Left lung (tissue), 10 donors: ENCODE measurements around the gene ZNF391. TPM values are rescaled to one million over a fixed set of nuclear protein-coding genes. Genes with fewer than 3 reads are reported as not detected.
"Not testable (repeated sequence)": the region's sequence is repeated elsewhere in the genome, so short reads cannot be mapped to it uniquely, and the experiment has no call there.

Experiments
- ATAC-seq: fragments of 200-7000 bp; cut with Tn5 transposase; one replicate; pipeline ENCODE4 v1.9.1; 2020; ENCODE audit warnings: moderate library complexity
- DNase-seq, 4 donors: peaks; one replicate each; pipeline ENCODE4 v3.0.0-alpha.2; 2013 to 2020
- H3K27ac ChIP-seq, 2 donors: fragments of 200-600 bp; sonication (generic) in 1 of 2; one replicate each; pipeline versions ENCODE4 v1.5.0 to v1.8.0; 2020 to 2021
- H3K27me3 ChIP-seq, 2 donors: fragments of 200-600 bp; sonication (generic) in 1 of 2; one replicate each; pipeline versions ENCODE4 v1.5.0 to v1.8.0; 2020 to 2021
- H3K36me3 ChIP-seq, 2 donors: fragments of 200-600 bp; sonication (generic) in 1 of 2; one replicate each; pipeline versions ENCODE4 v1.5.0 to v1.8.0; 2020 to 2021
- H3K4me1 ChIP-seq, 2 donors: fragments of 200-600 bp; one replicate each; pipeline ENCODE4 v1.8.0; 2021
- H3K4me3 ChIP-seq, 2 donors: fragments of 200-600 bp; sonication (generic) in 1 of 2; one replicate each; pipeline versions ENCODE4 v1.5.0 to v1.8.0; 2020 to 2021; ENCODE audit warnings: mild to moderate bottlenecking in 1 of 2
- H3K9me3 ChIP-seq, 2 donors: fragments of 200-600 bp; sonication (generic) in 1 of 2; one replicate each; pipeline versions ENCODE4 v1.5.0 to v1.8.0; 2020 to 2021
- CTCF ChIP-seq, 2 donors: fragments of 200-600 bp; sonication (generic) in 1 of 2; IDR thresholded peaks; one replicate each; pipeline versions ENCODE4 v1.5.0 to v1.8.0; 2021; ENCODE audit warnings: antibody characterized with exemption in 2 of 2
- intact Hi-C, 2 donors: fragments of 100-400 bp; cut with DNase I; formaldehyde crosslinking; loops; one replicate each; pipeline versions ENCODE4 v1.11.2 to v1.14.2; 2022
- polyA plus RNA-seq, 6 donors: library from polyadenylated mRNA; unstranded; fragments of 120-200 nt; gene quantifications; one replicate each; pipeline ENCODE4 v1.2.1, GENCODE V29; 2013; ENCODE audit not compliant: insufficient read length in 6 of 6
- total RNA-seq, 2 donors: library from RNA; stranded (reverse); fragmentation: NEBNext Ultra II Directional; extraction: Animal tissue kit (Norgen Biotek cat#: 25700); gene quantifications; one replicate each; pipeline ENCODE4 v1.2.1, GENCODE V29; 2021
- donor health status: DM: no; HTN: yes; CAD: no.
- donor health status: DM: no; HTN: no; CAD: no.

Gene ZNF391
- total and polyA plus RNA-seq, 8 donors = 2.5 to 20.3 (median 15.3) TPM

GRCh38 chr6:27419363-27419762 lies 30.8 kb downstream of the ZNF391 start:
- Histone ChIP-seq H3K4me3 (no peak overlapping the region), H3K27me3 (peaks cover 0 to 7% of the 10 kb centered on the region in 2 donors), H3K9me3 (peaks cover 0 to 16% of the 10 kb centered on the region in 2 donors), H3K27ac (no peak overlapping the region), H3K36me3 (no peaks in the 10 kb centered on the region), H3K4me1 (no peaks in the 10 kb centered on the region)
- intact Hi-C loops = no loop called here
- no peak for DNase-seq
- no peak for ATAC-seq
- TF ChIP-seq CTCF (IDR thresholded peaks at IDR 0.05) = no peak

DNA sequence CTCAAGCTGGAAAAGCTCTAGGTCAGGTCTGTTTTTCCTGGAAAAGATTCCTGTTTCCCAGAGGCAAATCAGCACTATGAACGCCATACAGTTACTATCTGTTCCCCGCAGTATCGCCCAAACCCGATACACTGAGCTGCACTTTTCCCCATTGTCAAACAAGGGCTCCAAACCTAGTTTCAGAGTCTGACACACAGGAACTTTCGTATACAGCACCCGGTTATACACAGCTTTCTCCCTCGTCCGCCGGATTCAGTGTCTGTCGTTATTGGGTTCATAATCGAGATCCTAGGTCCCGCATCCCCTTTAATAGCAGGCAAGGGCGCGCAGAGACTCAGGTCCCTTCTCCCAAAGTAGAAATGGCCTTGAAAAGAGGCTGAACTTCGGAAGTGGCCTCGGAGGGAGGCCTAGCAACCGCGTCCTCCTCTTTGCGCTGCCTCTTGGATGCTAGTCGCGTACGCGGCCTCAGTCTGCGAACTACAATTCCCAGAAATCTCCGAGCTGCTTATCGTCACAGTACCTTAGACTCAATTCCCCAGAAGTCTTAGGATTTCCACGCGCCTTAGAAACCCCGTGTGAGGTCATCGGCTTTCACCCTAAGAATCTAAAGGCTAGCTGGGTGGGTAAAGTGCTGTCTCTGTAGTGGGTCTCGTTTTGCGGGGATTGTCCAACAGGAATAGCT lies 34.2 kb downstream of the ZNF391 start:
- ATAC-seq (peak; percentile 53), DNase-seq (peak in 1 of 4 donors; percentile 37)
- Histone ChIP-seq H3K36me3 (no peaks in the 10 kb centered on the region), H3K4me3 (no peak overlapping the region), H3K27me3 (peaks cover 0 to 7% of the 10 kb centered on the region in 2 donors), H3K27ac (no peak overlapping the region), H3K9me3 (peaks cover 0 to 13% of the 10 kb centered on the region in 2 donors), H3K4me1 (no peaks in the 10 kb centered on the region)
- intact Hi-C loops = no loop called here
- no peak for TF ChIP-seq CTCF (IDR thresholded peaks at IDR 0.05)

DNA sequence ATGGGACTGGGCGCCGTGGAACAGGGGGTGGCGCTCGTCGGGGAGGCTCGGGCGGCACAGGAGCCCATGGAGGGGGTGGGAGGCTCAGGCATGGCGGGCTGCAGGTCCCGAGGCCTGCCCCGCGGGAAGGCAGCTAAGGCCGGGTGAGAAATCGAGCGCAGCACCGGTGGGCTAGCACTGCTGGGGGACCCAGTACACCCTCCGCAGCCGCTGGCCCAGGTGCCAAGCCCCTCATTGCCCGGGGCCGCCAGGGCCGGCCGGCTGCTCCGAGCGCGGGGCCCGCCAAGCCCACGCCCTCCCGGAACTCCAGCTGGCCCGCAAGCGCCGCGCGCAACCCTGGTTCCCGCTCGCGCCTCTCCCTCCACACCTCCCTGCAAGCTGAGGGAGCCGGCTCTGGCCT lies 36.3 kb downstream of the ZNF391 start:
- H3K4me3 ChIP-seq, H3K4me1 ChIP-seq, H3K36me3 ChIP-seq, H3K27ac ChIP-seq, intact Hi-C loops, ATAC-seq, H3K27me3 ChIP-seq: not testable (repeated sequence)
- H3K9me3 ChIP-seq = peaks cover 0 to 14% of the 10 kb centered on the region in 2 donors
- DNase-seq = peak in 1 of 4 donors; percentile 61

GRCh38 chr6:27426045-27426620 lies 37.6 kb downstream of the ZNF391 start:
- ATAC-seq = no peak
- Histone ChIP-seq H3K4me1 (no peaks in the 10 kb centered on the region), H3K4me3 (no peak overlapping the region), H3K27ac (no peak overlapping the region), H3K9me3 (peaks cover 0 to 20% of the 10 kb centered on the region in 2 donors), H3K27me3 (peaks cover 0 to 7% of the 10 kb centered on the region in 2 donors), H3K36me3 (no peaks in the 10 kb centered on the region)
- intact Hi-C loops = no loop called here
- DNase-seq = no peak
- TF ChIP-seq CTCF (IDR thresholded peaks at IDR 0.05) = no peak

- no peak for TF ChIP-seq CTCF (IDR thresholded peaks at IDR 0.05)
- Histone ChIP-seq H3K36me3 (no peaks in the 10 kb centered on the region), H3K4me1 (no peaks in the 10 kb centered on the region), H3K4me3 (no peak overlapping the region), H3K27me3 (no peaks in the 10 kb centered on the region), H3K9me3 (peaks cover 0 to 18% of the 10 kb centered on the region in 2 donors), H3K27ac (no peak overlapping the region)
- no peak for DNase-seq
- ATAC-seq = no peak
- intact Hi-C loops = no loop called here
Observed at GRCh38 chr6:27428502-27428901, 39.9 kb downstream of the ZNF391 start.
